GM18511 (cell line): ENCODE data around the gene CDKAL1.
"Not testable (repeated sequence)": the region's sequence is repeated elsewhere in the genome, so short reads cannot be mapped to it uniquely, and the experiment has no call there.

ENCODE experiments used
- ATAC-seq: cut with Tn5 transposase; IDR thresholded peaks from one replicate; pipeline ENCODE4 v1.9.1; 2021; ENCODE audit warnings: mild to moderate bottlenecking, moderate library complexity; ENCODE audit not compliant: unreplicated experiment

The CDKAL1 gene

DNA sequence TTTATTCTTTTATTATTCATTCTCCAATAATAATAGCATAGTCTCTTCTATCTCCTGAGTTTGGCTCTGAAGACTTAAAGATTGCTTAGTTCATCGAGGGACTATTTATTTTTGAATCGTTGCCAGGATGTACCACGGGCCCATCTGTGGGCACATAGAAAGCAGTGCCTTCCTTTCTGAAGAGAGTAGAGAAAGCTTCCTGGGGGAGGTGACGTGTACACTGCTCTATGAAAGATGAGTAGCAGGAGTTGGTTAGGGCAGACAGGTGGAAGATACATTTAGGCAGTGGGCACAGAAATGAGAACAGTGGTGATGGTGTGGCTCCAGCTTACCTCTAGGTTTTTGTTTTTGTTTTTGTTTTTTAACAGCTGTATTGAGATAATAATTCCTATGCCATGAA lies 98.4 kb downstream of the CDKAL1 start:
- ATAC-seq = no peak

DNA sequence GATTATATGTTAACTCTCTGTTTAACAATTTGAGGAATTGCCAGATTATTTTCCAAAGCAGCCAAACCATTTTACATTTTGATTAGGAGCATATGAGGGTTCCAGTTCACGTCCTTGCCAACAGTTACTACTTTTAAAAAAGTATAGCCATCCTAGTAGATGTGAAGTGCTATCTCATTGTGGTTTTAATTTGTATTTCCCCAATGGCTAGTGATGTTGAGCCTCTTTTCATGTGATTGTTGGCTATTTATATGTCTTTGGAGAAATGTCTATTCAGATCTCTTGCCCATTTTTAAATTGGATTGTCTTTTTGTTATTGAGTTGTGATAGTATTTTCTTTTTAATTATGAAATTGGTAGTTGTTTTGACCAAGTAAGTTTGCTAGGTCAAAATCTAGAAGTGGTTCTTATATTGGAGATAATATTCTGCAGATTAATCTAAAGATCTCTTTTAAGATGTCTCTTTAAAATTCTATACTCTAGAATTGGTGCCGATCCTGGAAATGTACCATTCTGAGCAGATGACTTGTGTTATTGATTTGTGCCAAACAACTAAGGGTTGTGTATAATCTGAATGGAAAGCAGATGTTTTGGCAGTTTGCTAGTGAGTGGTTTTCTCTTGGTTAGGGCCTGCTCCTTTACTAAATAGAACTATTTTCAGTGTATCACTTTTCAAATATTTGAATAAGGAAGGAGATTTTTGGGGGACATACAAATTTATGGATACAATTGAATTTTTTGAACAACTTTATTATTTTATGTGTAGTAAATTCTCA lies 99.5 kb downstream of the CDKAL1 start:
- ATAC-seq = no peak

DNA sequence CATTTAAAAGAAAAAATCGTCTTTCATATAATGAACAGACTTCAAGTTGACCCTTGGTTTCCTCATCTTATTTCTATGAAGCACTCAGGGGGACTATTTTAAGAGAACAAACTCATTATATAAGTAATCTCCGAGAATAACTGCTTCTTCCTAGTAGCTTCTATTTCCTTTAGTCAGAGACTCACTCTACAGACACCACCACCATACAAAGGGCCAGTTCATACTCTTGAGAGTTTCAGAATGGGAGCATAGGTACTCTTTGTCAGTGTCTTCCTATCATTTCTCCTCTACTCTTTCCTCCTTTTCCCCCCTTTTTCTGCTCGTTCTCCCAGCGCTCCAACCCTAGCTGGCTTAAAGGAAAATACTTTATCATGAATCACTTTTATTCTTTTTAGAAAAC lies 104.9 kb downstream of the CDKAL1 start:
- no peak for ATAC-seq

DNA sequence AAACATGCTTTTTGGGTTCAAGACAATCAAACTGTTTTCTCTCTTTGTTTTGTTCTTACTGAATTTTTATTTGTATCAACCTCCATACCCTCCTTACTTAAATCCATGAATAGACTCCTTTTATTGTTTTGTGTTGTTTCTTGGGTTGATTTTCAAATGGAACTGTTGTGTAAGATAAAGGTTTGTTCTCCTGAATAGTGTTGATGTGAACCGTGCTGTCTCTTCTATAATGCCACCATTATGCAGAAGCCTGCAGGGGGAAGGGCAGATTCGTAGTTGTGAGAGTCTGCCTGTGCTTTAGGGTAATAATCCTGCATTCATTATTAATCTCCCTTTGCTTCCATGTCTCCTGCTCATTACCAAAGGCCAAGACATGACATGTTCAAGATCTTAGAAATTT lies 105.9 kb downstream of the CDKAL1 start:
- no peak for ATAC-seq

DNA sequence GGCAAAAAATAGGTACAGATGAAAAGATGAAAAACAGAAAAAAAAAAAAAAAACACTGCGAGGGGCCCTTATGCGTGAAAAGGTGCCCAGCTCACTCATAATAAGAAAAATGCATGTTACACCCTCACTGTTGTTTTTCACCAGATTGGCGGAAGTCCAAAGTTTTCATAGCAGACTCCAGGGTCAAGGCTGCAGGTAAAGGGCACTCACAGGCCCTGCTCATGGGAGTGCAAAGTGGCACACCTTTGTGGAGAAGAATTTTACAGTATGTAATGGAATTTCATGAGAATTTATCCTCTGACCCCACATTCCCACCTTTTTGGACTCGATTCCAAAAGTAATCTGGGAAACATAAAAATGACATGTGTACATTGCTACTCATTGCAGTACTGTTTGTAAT lies 108.2 kb downstream of the CDKAL1 start:
- no peak for ATAC-seq

DNA sequence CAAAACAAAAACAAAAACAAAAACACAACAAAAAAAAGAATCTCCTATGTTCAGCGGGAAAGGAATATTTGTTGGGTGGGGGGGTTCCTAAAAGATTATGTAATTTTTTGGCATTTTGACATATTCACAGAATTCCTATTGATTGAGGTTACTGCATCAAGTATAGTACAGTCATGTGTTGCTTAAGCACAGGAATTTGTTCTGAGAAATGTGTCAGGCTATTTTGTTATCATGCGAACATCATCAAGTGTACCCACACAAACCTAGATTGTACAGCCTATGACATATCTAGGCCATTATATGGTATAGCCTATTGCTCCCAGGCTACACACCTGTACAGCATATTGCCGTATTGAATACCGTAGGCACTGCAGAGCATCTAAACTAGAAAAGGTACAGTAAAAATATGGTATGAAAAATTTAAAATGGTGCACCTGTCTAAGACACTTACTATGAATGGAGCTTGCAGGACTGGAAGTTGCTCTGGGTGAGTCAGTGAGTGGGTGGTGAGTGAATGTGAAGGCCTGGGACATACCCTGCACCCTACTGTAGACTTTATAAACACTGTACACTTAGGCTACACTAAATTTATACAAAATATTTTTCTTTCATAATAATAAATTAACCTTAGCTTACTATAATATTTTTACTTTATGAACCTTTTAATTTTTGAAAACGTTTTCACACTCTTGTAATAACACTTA lies 110.6 kb downstream of the CDKAL1 start:
- ATAC-seq = no peak

DNA sequence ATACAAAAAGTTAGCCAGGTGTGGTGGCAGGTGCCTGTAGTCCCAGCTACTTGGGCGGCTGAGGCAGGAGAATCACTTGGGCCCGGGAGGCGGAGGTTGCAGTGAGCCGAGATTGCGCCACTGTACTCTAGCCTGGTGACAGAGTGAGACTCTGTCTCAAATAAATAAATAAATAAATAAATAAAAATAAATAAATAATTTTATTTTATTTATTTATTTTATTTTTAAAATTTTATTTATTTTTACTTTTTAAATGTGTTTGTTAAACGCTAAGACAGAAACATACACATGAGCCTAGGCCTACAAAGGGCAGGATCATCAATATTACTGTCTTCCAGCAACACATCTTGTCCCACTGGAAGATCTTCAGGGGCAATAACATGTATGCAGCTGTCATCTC lies 111.3 kb downstream of the CDKAL1 start:
- ATAC-seq = not testable (repeated sequence)

DNA sequence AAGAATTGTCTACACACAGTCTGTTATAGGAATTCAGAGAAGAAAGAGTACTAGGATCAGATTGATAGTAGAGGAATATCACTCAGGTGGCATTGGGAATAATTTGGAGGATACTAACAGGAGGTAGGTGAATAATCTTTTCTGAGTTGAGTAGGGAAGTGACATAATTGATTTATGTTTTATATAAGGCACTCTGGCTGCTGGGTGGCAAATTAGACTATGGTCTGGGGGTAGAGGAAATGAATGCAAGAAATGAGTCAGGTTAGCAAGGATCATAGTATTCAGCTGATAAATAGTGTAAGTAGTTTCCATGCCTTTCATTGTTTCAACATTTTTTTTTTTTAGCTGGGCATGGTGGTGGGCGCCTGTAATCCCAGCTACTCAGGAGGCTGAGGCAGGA lies 113.3 kb downstream of the CDKAL1 start:
- ATAC-seq = no peak

DNA sequence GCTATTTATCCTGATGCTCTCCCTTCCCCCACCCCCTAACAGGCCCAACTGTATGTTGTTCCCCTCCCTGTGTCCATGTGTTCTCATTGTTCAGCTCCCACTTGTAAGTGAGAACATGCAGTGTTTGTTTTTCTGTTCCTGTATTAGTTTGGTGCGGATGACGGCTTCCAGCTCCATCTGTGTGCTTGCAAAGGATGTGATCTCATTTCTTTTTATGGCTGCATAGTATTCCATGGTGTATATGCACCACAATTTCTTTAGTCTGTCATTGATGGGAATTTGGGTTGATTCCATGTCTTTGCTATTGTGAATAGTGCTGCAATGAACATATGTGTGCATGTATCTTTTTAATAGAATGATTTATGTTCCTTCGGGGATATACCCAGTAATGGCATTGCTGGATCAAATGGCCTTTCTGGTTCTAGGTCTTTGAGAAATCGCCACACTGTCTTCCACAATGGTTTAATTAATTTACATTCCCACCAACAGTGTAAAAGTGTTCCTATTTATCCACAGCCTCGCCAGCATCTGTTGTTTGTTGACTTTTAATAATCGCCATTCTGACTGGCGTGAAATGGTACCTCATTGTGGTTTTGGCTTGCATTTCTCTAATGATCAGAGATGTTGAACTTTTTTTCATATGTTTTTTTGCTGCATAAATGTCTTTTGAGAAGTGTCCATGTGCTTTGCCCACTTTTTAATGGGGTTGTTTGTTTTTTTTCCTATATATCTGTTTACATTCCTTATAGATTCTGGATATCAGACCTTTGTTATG lies 115.6 kb downstream of the CDKAL1 start:
- not testable (repeated sequence) for ATAC-seq

DNA sequence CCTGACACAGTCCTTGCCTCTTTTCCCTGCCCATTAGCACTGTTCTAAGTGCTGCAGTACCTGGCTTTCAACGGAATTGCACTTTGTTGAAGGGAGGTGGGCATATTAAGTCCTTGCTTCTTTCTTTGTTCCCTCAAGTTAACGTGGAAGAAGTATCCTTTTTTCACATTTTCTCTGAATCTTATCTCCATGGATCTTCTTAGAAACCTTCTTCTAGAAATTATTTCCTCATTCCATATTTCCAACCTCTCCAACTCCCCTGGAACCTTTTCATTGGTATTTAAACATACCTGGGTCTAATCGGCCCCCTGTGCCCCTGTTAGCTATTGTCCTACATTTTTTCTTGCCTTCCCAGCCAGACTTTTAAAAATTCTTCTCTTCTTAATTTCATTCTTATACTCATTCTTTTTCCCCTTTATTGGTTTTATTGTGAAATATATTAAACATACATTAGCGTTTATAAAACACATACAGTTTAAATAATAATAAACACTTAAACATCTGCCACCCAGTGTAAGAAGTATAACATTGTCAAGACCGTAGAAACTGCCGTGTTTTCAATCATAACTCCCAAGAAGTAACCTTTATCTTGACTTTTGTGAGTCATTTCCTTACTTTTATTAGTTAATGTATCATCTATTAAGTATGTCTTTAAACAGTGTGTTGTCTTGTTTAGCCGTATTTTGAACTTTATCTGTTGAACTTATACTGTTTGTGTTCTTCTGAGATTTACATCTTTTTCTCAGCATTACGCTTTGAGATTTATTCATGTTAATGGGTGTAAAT lies 118.2 kb downstream of the CDKAL1 start:
- ATAC-seq = no peak

DNA sequence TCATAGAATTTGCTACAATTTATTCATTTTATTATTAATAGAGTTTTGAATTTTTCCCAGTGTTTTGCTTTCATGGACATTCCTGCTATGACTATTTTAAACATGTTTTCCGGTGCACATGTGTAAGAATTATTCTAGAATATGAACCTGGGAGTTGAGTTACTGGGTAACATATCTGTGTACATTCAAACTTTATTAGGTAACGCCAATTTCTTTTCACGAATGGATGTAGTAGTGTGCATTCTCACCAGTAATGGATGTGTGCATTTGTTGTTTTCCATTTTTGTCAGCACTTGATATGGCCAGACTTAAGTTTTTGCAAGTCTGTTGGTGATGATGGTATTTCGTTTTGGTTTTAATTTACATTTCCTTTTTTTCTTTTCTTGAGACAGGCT lies 118.8 kb downstream of the CDKAL1 start:
- ATAC-seq = no peak

DNA sequence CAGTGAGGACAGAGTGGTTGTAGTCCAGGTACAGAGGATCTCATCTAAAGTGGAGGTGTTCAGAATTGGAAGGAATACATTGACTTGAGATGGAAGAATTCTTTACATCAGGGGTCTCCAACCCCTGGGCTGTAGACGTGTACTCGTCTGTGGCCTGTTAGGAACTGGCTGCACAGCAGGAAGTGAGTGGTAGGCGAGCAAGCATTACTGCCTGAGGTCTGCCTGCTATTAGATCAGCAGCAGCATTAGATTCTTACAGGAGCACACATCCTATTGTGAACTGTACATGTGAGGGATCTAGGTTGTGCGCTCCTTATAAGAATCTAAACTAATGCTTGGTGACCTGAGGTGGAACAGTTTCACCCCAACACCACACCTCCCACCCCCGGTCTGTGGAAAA lies 121.1 kb downstream of the CDKAL1 start:
- ATAC-seq = no peak

DNA sequence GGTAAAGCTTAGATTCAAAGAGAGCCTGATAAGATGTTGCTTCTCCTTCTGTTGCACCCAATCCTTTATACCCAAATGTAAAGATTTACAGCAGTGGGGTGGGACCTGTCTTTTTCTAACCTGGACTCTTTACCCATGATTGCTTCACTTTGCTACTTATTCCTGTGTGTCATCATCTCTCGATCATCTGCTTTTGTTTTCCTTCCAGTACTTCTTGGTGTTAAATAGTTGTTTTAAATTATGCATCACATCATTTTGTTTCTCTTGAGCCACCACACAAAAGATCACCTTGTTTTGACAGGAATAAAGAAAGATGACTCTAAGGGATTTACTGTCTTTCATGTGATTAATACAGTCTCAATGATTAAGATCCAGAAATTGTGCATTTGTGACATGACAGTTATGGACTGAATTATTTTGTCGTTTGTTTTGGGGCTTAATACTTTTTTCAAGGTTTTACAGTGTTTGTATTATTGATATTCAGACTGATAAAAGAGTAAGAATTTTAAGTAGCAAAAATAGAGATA lies 123.1 kb downstream of the CDKAL1 start:
- no peak for ATAC-seq

DNA sequence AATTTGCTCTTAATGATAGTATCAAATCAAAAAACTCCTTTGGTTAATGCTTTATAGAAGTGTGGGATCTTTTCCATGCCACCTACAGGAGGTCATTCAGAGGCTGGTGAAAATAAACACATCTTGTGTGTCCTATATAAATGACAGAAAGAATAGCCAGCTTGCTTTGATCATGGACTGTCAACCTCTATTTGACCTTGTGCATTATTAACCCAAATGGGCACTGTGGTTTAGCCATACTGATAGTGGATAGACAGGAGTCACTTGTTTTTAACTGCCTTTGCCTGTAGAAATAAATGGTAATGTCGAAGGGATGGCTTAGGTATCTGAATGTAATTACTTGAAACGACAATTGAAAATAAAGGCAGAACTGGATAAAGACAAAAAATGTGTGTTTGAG lies 123.8 kb downstream of the CDKAL1 start:
- ATAC-seq = no peak

DNA sequence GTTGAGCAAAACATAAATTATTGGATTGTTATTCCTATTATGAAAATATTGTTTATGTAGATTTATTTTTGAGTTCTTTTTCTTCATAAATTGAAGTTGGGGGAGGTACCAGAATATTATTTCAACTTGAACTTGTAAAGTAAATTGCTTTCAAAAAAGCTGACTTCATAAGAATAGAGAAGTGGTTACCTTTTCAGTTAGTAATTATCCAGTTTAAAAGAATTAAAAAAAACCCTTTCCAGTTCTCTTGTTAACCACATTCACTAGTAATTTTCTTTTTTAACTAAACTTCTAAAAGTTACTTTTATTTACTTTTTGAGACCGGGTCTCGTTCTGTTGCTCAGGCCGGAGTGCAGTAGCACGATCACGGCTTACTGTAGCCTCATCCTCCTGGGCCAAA lies 124.3 kb downstream of the CDKAL1 start:
- ATAC-seq = no peak

DNA sequence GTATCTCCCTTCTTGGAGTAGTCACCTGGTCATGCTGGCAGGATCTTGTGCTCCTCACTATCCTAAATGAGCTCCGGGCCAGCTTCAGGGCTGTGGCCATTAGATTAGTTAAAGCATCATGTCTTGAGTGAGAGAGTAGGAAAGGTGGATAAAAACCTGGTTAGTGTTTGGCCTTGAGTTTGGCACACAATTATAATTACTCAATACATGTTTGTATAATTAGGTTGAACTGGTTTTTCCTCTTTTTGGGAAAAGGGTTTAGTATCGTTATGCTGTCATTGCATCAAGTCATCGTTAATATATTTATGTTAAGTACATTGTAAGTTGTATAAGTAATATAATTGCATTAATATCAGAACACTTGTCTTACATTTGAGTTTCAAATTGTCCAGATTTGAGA lies 126.3 kb downstream of the CDKAL1 start:
- no peak for ATAC-seq

DNA sequence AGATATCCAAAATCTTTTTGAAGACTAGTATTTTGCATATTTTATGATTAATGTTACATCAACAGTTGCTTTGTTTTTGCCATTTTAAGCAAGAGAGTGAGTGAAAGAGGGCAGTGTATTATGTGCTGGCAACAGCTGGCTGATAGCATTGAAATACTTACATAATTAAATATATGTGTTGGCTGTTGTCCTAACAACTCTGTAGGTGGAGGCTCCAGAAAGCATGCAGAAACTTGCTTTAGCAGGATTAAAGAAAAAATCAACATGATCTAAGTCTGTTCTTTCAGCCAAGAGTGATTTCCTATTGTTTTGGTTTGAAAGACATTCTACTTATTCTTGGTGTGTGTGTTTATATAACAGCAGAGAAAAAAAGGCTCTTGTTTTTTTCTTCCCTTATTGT lies 127.5 kb downstream of the CDKAL1 start:
- no peak for ATAC-seq

DNA sequence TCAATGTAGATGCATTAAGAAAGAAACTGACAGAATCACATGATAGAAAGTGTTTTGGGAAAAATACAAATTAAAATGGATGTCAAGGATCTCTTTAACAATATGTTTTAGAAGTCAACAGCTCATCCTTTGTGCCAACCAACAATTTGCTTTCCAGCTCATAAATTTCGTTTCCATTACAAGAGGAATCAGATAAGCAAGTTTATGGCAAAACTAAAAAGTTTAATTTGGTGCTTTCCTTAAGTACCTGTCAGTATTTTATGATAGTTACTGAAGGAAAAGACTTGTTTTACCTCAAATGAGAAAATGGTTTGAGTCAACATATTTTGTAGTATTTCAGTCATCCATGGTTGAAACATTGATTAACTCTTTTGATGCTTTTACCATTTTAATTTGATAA lies 130.0 kb downstream of the CDKAL1 start:
- no peak for ATAC-seq

DNA sequence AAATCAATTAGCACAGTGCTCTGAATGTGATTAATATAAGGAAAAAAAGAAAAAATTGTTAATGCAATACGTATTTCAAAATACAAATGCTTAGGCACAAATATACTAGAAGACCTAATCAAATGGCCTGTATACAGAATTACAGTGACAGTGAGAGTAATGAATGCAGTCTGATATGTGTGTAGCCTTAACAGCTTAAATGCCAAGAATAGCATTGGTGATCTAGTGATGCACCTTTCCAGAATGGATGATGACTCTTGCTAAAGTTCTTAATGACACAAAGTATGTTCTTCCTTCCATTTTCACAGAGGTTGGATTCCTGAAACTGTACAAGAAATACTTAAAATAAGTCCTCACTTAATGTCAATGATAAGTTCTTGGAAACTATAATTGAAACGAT lies 131.0 kb downstream of the CDKAL1 start:
- ATAC-seq = no peak

DNA sequence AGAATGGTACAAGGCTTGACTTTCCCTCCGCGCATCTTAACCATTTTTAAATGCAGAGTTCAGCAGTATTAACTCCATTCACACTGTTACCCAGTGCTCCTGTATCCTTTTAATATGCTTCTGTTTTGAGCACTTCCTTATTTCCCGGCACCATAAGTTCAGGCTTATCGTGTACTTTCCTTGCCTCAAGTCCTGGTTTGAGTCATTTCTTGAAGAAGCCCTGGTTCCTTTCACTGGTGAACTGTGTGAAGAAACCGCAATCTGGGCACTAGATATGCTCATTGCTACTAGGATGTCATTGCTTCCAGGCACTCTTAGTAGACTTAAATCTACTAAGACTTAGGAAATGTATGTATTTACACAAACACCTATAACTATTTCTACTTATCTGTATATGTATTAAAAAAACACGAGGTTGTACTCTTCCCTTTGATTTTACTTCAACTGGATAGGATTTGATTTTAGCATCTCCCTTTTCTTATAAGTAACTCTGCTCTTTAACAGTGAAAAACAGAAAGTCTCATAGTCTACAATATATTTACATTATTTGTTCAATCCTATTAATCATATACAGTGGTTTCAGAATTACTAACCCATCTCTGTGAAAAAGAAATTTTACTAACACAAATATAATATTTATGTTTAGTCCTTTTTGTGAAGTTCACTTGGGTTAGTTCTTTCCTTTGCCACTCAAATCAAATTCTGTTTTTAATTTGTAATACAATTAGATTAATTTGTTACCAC lies 135.5 kb downstream of the CDKAL1 start:
- peak; percentile 97 for ATAC-seq
